Ectodermal cell (in vitro differentiated cells): ENCODE measurements around the gene ATG4B. TPM values are rescaled to one million over a fixed set of nuclear protein-coding genes. Genes with fewer than 3 reads are reported as not detected.
A peak's percentile ranks its signal among the peaks of the same experiment; 100 is the strongest.
"Not testable (repeated sequence)": the region's sequence is repeated elsewhere in the genome, so short reads cannot be mapped to it uniquely, and the experiment has no call there.

Source experiments
- H3K27ac ChIP-seq: 2 replicates; pipeline ENCODE4 v1.7.0; 2013; ENCODE audit warnings: mild to moderate bottlenecking, low read depth, low read length; ENCODE audit not compliant: insufficient read depth, poor library complexity, severe bottlenecking
- H3K27me3 ChIP-seq: 2 replicates; pipeline ENCODE4 v1.7.0; 2013; ENCODE audit warnings: mild to moderate bottlenecking, low read length; ENCODE audit not compliant: insufficient read depth, control insufficient read depth, poor library complexity, severe bottlenecking
- H3K36me3 ChIP-seq: one replicate; pipeline ENCODE4 v1.7.0; 2013; ENCODE audit warnings: low read length; ENCODE audit not compliant: control insufficient read depth, insufficient read depth
- H3K4me1 ChIP-seq: one replicate; pipeline ENCODE4 v1.7.0; 2013; ENCODE audit warnings: low read length; ENCODE audit not compliant: control insufficient read depth, insufficient read depth
- H3K4me3 ChIP-seq: 2 replicates; pipeline ENCODE4 v1.7.0; 2013; ENCODE audit warnings: low read depth, low read length, control low read depth; ENCODE audit not compliant: insufficient read depth
- H3K9me3 ChIP-seq: 2 replicates; pipeline ENCODE4 v1.7.0; 2013; ENCODE audit warnings: mild to moderate bottlenecking, low read length, moderate library complexity; ENCODE audit not compliant: control insufficient read depth
- WGBS, 2 experiments: methylation state at CpG; one replicate each; pipeline ENCODE4 v1.1.7; 2013; ENCODE audit warnings: missing lambda C conversion rate in 2 of 2; 5-methylcytosine and 5-hydroxymethylcytosine counted together
- polyA plus RNA-seq, 4 experiments: library from polyadenylated mRNA; stranded (reverse); fragments of 50-300 nt; gene quantifications; one replicate each; pipeline ENCODE4 v1.2.3, GENCODE V29; 2013

Gene ATG4B
- 102 TPM for polyA plus RNA-seq (2013, experiment 1 of 4)
- 113 TPM for polyA plus RNA-seq (2013, experiment 2 of 4)
- 85.1 TPM for polyA plus RNA-seq (2013, experiment 3 of 4)
- 102 TPM for polyA plus RNA-seq (2013, experiment 4 of 4)

- Histone ChIP-seq H3K27ac (peak within 1 kb of the TSS; percentile 98), H3K9me3 (no peaks in the 10 kb centered on the region), H3K36me3 (peaks cover 27% of the 10 kb centered on the region), H3K4me3 (peak within 1 kb of the TSS; percentile 89), H3K27me3 (no peaks in the 10 kb centered on the region), H3K4me1 (no peaks in the 10 kb centered on the region)
- WGBS, 2 experiments: 0% methylated on average over 123 of the region's 123 CpGs
Observed at GRCh38 chr2:241637018-241637794, at the start of gene ATG4B, which contains the start of gene THAP4. ATG4B (plus strand) TSS chr2:241637693; CDS start chr2:241637715, 22 bp downstream. THAP4 (minus strand) TSS chr2:241637158; CDS start chr2:241637017, 141 bp downstream.

- not testable (repeated sequence) for H3K4me3 ChIP-seq, H3K27me3 ChIP-seq
- WGBS, 2 experiments: 87 to 90% methylated on average over 17 of the region's 17 CpGs
Observed at GRCh38 chr2:241589863-241590262, 47.6 kb upstream of the ATG4B start.

GRCh38 chr2:241590496-241591455 lies 46.7 kb upstream of the ATG4B start:
- not testable (repeated sequence) for H3K9me3 ChIP-seq, H3K4me1 ChIP-seq, H3K4me3 ChIP-seq, H3K36me3 ChIP-seq, H3K27me3 ChIP-seq, H3K27ac ChIP-seq
- WGBS, 2 experiments: 88 to 91% methylated on average over 33 of the region's 33 CpGs

More at GRCh38 chr2:241589863-241590262, 47.6 kb upstream of the ATG4B start:
- H3K4me1 ChIP-seq, H3K27ac ChIP-seq, H3K9me3 ChIP-seq: not testable (repeated sequence)
- peaks cover 13% of the 10 kb centered on the region for H3K36me3 ChIP-seq

GRCh38 chr2:241592126-241592845 lies 45.2 kb upstream of the ATG4B start:
- H3K36me3 ChIP-seq: peaks cover 6% of the 10 kb centered on the region
- no peaks in the 10 kb centered on the region for H3K4me1 ChIP-seq
- H3K9me3 ChIP-seq: no peaks in the 10 kb centered on the region
- H3K27ac ChIP-seq: no peak overlapping the region
- no peaks in the 10 kb centered on the region for H3K27me3 ChIP-seq
- no peak overlapping the region for H3K4me3 ChIP-seq
- 92% methylated on average over 18 of the region's 18 CpGs for WGBS, 2 experiments

GRCh38 chr2:241593271-241593670 lies 44.2 kb upstream of the ATG4B start:
- Histone ChIP-seq H3K27ac (no peak overlapping the region), H3K4me1 (no peaks in the 10 kb centered on the region), H3K9me3 (no peaks in the 10 kb centered on the region), H3K4me3 (no peak overlapping the region), H3K36me3 (peaks cover 6% of the 10 kb centered on the region), H3K27me3 (no peaks in the 10 kb centered on the region)
- 92 to 94% methylated on average over 16 of the region's 16 CpGs for WGBS, 2 experiments

- Histone ChIP-seq H3K36me3 (peaks cover 6% of the 10 kb centered on the region), H3K27me3 (no peaks in the 10 kb centered on the region), H3K4me3 (no peak overlapping the region), H3K4me1 (no peaks in the 10 kb centered on the region), H3K9me3 (no peaks in the 10 kb centered on the region), H3K27ac (no peak overlapping the region)
- 91 to 93% methylated on average over 15 of the region's 15 CpGs for WGBS, 2 experiments
Observed at GRCh38 chr2:241595600-241596140, 41.8 kb upstream of the ATG4B start.

- H3K27me3 ChIP-seq: no peaks in the 10 kb centered on the region
- no peak overlapping the region for H3K4me3 ChIP-seq
- no peak overlapping the region for H3K27ac ChIP-seq
- 88 to 95% methylated on average over 6 of the region's 6 CpGs for WGBS, 2 experiments
- H3K4me1 ChIP-seq: no peaks in the 10 kb centered on the region
- H3K36me3 ChIP-seq: peaks cover 6% of the 10 kb centered on the region
- H3K9me3 ChIP-seq: no peaks in the 10 kb centered on the region
Observed at GRCh38 chr2:241597561-241597960, 39.9 kb upstream of the ATG4B start.

- Histone ChIP-seq H3K36me3 (peaks cover 6% of the 10 kb centered on the region), H3K27ac (no peak overlapping the region), H3K4me3 (no peak overlapping the region), H3K9me3 (no peaks in the 10 kb centered on the region), H3K4me1 (no peaks in the 10 kb centered on the region), H3K27me3 (no peaks in the 10 kb centered on the region)
- 83 to 84% methylated on average over 5 of the region's 5 CpGs for WGBS, 2 experiments
Observed at GRCh38 chr2:241598061-241598460, 39.4 kb upstream of the ATG4B start.

GRCh38 chr2:241598487-241598886 lies 39.0 kb upstream of the ATG4B start:
- H3K27me3 ChIP-seq: no peaks in the 10 kb centered on the region
- H3K27ac ChIP-seq: no peak overlapping the region
- peaks cover 6% of the 10 kb centered on the region for H3K36me3 ChIP-seq
- H3K4me3 ChIP-seq: no peak overlapping the region
- H3K4me1 ChIP-seq: no peaks in the 10 kb centered on the region
- H3K9me3 ChIP-seq: no peaks in the 10 kb centered on the region
- 87 to 88% methylated on average over 1 of the region's 1 CpG for whole genome bisulfite sequencing, 2 experiments
